HEK293T (cell line): Measurements from ENCODE around the gene RNASE7.

Source experiments
- CTCF ChIA-PET: fragments of 350-600 bp; formaldehyde crosslinking; extraction: SDS; loops from one replicate; lab custom pipeline; 2021; ENCODE audit warnings: antibody characterized with exemption, inconsistent platforms; lab: Yijun Ruan, JAX
- POLR2A ChIA-PET: fragments of 350-600 bp; formaldehyde crosslinking; extraction: SDS; loops from one replicate; lab custom pipeline; 2020; ENCODE audit warnings: antibody characterized with exemption, inconsistent platforms; lab: Yijun Ruan, JAX
- DNase-seq: peaks from one replicate; pipeline ENCODE4 v3.0.0; 2012; ENCODE audit warnings: mixed read lengths; ENCODE audit errors: extremely low spot score
- ARNT ChIP-seq: fragments of 450-650 bp; IDR thresholded peaks from 2 replicates; pipeline ENCODE4 v1.6.1; 2017; ENCODE audit warnings: mild to moderate bottlenecking
- BHLHE40 ChIP-seq: fragments of 450-650 bp; IDR thresholded peaks from 2 replicates; pipeline ENCODE4 v1.6.1; 2016; ENCODE audit warnings: mild to moderate bottlenecking, moderate library complexity, borderline replicate concordance
- CTBP1 ChIP-seq: fragments of 450-650 bp; IDR thresholded peaks from 2 replicates; pipeline ENCODE4 v1.6.1; 2016; ENCODE audit warnings: borderline replicate concordance
- ELF4 ChIP-seq: fragments of 450-650 bp; IDR thresholded peaks from 2 replicates; pipeline ENCODE4 v1.6.1; 2017; ENCODE audit warnings: antibody characterized with exemption
- FOXA1 ChIP-seq: fragments of 450-650 bp; IDR thresholded peaks from 2 replicates; pipeline ENCODE4 v1.6.1; 2016; ENCODE audit warnings: mild to moderate bottlenecking
- FOXK2 ChIP-seq: fragments of 450-650 bp; IDR thresholded peaks from 2 replicates; pipeline ENCODE4 v1.6.1; 2016; ENCODE audit warnings: mild to moderate bottlenecking
- FOXM1 ChIP-seq: fragments of 450-650 bp; IDR thresholded peaks from 2 replicates; pipeline ENCODE4 v1.6.1; 2017; ENCODE audit warnings: mild to moderate bottlenecking, borderline replicate concordance
- HDGF ChIP-seq: fragments of 450-650 bp; IDR thresholded peaks from 2 replicates; pipeline ENCODE4 v1.6.1; 2017; ENCODE audit warnings: antibody characterized with exemption, borderline replicate concordance
- L3MBTL2 ChIP-seq: fragments of 450-650 bp; conservative IDR thresholded peaks from 2 replicates; pipeline ENCODE4 v1.6.1; 2016; ENCODE audit warnings: mild to moderate bottlenecking
- LEF1 ChIP-seq: fragments of 450-650 bp; IDR thresholded peaks from 2 replicates; pipeline ENCODE4 v1.6.1; 2017; ENCODE audit warnings: mild to moderate bottlenecking, borderline replicate concordance
- NFRKB ChIP-seq: fragments of 450-650 bp; IDR thresholded peaks from 2 replicates; pipeline ENCODE4 v1.6.1; 2016; ENCODE audit warnings: mild to moderate bottlenecking, moderate library complexity
- SP1 ChIP-seq: fragments of 450-650 bp; IDR thresholded peaks from 2 replicates; pipeline ENCODE4 v1.6.1; 2017
- SUZ12 ChIP-seq: fragments of 450-650 bp; IDR thresholded peaks from 2 replicates; pipeline ENCODE4 v1.6.1; 2016; ENCODE audit warnings: mild to moderate bottlenecking
- TARDBP ChIP-seq: fragments of 450-650 bp; IDR thresholded peaks from 2 replicates; pipeline ENCODE4 v1.6.1; 2016
- ZNF384 ChIP-seq: fragments of 450-650 bp; IDR thresholded peaks from 2 replicates; pipeline ENCODE4 v1.6.1; 2016
- TF ChIP-seq, protein P1 (sequence below): fragments of 450-650 bp; IDR thresholded peaks from 2 replicates; pipeline ENCODE4 v1.6.1; 2016

RNASE7 gene

DNA sequence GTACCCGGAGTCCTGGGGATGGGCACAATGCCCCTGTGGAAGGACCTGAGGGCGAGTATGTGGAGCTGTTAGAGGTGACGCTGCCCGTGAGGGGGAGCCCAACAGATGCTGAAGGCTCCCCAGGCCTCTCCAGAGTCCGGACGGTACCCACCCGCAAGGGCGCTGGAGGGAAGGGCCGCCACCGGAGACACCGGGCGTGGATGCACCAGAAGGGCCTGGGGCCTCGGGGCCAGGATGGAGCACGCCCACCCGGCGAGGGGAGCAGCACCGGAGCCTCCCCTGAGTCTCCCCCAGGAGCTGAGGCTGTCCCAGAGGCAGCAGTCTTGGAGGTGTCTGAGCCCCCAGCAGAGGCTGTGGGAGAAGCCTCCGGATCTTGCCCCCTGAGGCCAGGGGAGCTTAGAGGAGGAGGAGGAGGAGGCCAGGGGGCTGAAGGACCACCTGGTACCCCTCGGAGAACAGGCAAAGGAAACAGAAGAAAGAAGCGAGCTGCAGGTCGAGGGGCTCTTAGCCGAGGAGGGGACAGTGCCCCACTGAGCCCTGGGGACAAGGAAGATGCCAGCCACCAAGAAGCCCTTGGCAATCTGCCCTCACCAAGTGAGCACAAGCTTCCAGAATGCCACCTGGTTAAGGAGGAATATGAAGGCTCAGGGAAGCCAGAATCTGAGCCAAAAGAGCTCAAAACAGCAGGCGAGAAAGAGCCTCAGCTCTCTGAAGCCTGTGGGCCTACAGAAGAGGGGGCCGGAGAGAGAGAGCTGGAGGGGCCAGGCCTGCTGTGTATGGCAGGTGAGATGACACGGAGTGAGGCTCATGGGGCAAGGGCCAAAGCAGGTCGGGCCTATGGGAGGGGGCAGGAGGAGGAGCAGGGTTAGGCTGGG, 32.5 kb downstream of the RNASE7 start:
- POLR2A ChIA-PET, result interaction anchor here (1.1 kb wide), 1 partner anchor 23 kb away, joined by 3 read pairs; no protein-coding TSS in a partner anchor
- CTCF ChIA-PET, result interaction anchor here (1.5 kb wide), 1 partner anchor 18 kb away, joined by 6 read pairs; no protein-coding TSS in a partner anchor
- no peak for DNase-seq
- TF ChIP-seq SUZ12, result no peak
- TF ChIP-seq FOXM1, result no peak
- TF ChIP-seq, protein P1, sequence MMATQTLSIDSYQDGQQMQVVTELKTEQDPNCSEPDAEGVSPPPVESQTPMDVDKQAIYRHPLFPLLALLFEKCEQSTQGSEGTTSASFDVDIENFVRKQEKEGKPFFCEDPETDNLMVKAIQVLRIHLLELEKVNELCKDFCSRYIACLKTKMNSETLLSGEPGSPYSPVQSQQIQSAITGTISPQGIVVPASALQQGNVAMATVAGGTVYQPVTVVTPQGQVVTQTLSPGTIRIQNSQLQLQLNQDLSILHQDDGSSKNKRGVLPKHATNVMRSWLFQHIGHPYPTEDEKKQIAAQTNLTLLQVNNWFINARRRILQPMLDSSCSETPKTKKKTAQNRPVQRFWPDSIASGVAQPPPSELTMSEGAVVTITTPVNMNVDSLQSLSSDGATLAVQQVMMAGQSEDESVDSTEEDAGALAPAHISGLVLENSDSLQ, result no peak
- TF ChIP-seq BHLHE40, result no peak
- TF ChIP-seq CTBP1, result no peak
- no peak for TF ChIP-seq TARDBP
- no peak for TF ChIP-seq FOXK2
- TF ChIP-seq ZNF384, result no peak
- TF ChIP-seq ARNT, result no peak
- no peak for TF ChIP-seq LEF1
- no peak for TF ChIP-seq ELF4
- no peak for TF ChIP-seq NFRKB
- TF ChIP-seq HDGF, result no peak
- no peak for TF ChIP-seq FOXA1
- TF ChIP-seq SP1, result no peak
- no peak for TF ChIP-seq L3MBTL2

DNA sequence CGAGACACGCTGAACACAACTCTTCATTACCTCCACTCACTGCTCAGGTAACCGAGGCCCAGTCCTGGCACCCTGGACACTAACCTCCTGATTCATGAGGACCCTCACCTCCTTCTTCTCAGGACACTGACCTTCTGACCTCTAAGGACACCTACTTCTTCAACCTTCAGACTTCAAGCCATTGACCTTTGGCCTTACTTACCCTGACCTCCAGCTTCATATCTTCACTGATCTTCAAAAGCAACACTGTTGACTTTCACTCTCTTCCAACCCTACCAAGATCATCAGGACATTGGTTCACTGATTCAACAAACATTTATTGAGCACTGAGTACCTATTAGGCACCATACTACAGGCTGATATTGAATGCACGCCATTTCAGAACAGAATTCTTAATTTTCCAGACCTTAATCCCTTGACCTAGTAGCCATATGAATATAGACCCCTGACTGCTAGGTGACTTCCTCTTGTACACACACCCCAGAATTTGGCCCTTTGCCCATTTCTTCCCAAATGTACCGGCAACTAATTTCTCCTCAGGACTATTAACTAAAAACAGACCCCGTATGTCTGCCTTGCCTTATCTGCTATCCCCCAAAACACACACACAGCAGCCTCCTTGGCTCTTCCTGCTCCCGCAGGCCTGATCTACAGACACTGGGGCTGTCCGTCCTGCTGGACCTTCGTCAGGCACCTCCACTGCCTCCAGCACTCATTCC, 33.7 kb downstream of the RNASE7 start:
- no peak for DNase-seq
- ChIA-PET POLR2A (no interaction called here), CTCF (no interaction called here)
- TF ChIP-seq LEF1 (no peak), BHLHE40 (no peak), SUZ12 (no peak), L3MBTL2 (no peak)

DNA sequence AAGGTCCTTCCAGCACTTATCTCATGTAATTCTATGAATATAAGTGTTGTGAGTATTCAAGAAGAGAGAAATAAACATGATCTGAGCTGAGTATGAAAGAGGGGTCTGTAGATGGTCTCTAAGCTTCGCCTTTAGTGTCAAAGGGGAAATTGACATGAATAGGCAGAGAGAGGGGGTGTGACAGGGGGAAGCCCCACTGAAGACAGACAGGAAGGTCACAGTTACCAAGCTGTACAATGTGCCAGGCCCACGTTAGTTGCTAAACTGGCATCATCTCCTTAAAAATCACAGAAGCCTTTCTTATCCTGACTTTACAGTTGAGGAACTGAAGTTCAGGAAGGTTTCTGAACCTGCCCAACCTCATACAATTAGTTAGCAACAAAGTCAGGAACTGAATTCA, 35.5 kb downstream of the RNASE7 start:
- ChIA-PET CTCF (interaction anchor here (2.7 kb wide), 1 partner anchor 14 kb away, joined by 10 read pairs; no protein-coding TSS in a partner anchor), POLR2A (no interaction called here)
- DNase-seq, result no peak
- TF ChIP-seq BHLHE40 (no peak), TARDBP (no peak), FOXK2 (no peak), ARNT (no peak), FOXA1 (no peak), ELF4 (no peak), ZNF384 (no peak), NFRKB (no peak), CTBP1 (no peak), HDGF (no peak), L3MBTL2 (no peak), LEF1 (no peak), FOXM1 (no peak), SUZ12 (no peak), SP1 (no peak)
- TF ChIP-seq, protein P1, result no peak

DNA sequence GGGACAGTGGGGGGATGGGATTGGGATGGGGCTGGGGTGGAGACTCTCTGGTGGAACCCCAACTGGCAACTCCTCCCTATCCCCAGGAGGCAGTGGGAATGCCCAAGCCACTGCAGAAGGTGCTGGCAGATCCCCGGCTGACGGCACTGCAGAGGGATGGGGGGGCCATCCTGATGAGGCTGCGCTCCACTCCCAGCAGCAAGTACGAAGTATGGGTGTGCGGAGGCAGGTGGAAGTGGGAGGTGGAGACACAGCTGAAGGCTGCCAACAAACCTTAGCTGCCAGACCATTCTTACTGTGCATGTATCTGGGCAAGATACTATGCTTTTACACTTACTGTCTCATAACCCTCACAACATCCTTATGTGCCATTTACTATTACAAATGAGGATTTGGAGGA, 36.1 kb downstream of the RNASE7 start:
- TF ChIP-seq SP1 (no peak), HDGF (no peak), L3MBTL2 (no peak), TARDBP (no peak)
- ChIA-PET CTCF (interaction anchor here (2.7 kb wide), 1 partner anchor 14 kb away, joined by 10 read pairs; no protein-coding TSS in a partner anchor), POLR2A (no interaction called here)
- no peak for DNase-seq

DNA sequence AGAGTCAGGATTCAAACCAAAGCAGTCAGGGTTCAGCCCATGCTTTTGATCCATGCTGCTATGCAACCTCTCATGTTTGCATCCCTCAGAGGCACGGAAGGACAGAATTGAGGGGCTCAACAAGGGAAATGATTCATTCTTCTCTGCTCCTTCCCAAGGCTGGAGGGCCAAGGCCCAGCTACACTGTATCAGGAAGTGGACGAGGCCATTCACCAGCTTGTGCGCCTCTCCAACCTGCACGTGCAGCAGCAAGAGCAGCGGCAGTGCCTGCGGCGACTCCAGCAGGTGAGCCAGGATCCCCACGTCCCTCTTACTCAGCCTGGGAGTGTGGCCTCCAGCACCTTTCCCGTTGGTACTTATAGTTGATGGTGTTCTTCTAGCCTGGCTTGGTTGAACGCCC, 36.6 kb downstream of the RNASE7 start:
- POLR2A ChIA-PET, result interaction anchor here (1.3 kb wide), 1 partner anchor 10 kb away, joined by 3 read pairs; no protein-coding TSS in a partner anchor
- CTCF ChIA-PET, result interaction anchor here (2.7 kb wide), 1 partner anchor 13 kb away, joined by 10 read pairs; no protein-coding TSS in a partner anchor

More for the DNA sequence above, 36.6 kb downstream of the RNASE7 start:
- no peak for DNase-seq
- TF ChIP-seq, protein P1, result no peak
- TF ChIP-seq FOXA1 (no peak), BHLHE40 (no peak), TARDBP (no peak), SUZ12 (no peak), NFRKB (no peak), L3MBTL2 (no peak), SP1 (no peak), FOXM1 (no peak), CTBP1 (no peak), HDGF (no peak), LEF1 (no peak), ELF4 (no peak)
